GM19328 (cell line): ENCODE data around the gene RIMKLA.

ENCODE experiments used
- ATAC-seq: cut with Tn5 transposase; IDR thresholded peaks from one replicate; pipeline ENCODE4 v1.9.1; 2021; ENCODE audit warnings: mild to moderate bottlenecking, moderate library complexity; ENCODE audit not compliant: unreplicated experiment

The RIMKLA gene, protein sequence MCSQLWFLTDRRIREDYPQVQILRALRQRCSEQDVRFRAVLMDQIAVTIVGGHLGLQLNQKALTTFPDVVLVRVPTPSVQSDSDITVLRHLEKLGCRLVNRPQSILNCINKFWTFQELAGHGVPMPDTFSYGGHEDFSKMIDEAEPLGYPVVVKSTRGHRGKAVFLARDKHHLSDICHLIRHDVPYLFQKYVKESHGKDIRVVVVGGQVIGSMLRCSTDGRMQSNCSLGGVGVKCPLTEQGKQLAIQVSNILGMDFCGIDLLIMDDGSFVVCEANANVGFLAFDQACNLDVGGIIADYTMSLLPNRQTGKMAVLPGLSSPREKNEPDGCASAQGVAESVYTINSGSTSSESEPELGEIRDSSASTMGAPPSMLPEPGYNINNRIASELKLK

DNA sequence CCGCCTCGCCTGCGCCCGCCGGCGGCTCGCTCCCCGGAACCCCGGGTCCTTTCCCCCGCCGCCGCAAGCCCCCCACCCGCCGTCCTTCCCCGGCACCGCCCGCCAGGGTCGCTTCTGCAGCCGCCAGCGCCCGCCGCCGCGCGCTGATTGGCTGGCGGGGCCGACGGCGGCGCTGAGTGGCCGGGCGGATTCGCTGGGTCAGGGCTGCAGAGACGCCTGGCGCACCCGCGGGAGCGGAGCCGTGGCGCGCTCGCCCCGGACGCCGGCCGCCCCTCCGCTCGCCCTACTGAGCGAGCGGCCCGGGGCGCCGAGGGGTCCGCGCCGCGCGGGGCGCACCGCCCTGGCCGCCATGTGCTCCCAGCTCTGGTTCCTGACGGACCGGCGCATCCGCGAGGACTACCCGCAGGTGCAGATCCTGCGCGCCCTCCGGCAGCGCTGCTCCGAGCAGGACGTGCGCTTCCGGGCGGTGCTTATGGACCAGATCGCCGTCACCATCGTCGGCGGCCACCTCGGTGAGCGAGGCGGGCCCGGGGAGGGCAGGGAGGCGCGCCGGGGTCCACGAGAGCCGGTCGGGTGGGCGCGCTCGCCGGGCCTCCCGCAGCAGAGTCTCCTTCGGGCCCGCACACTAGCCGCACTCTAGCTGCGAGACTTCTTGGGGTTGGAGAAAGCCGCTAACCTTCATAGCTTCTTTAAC, at the start of gene RIMKLA:
RIMKLA (plus strand) TSS at position 207 of the 694 bp plus-strand sequence; CDS start at position 350, 143 bp downstream.
- peak; percentile 89 for ATAC-seq

DNA sequence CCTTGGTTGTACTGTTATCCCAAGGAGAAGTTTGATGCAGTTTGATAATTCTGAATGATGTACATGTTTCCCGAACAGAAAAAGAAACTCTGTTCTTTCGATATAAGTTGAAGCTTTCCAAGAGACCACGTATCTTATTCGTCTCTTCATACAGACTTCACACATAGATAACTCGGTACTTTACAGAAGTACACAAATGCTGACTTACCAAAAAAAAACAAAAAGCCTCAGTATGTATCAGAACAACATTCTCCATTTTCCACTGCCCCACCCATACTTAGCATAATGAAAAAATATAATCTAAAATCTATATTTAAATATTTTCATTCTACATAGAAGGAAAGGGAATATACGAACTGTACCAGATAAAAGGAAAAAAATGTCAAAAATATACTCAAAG, 47.7 kb upstream of the RIMKLA start:
- ATAC-seq: no peak

DNA sequence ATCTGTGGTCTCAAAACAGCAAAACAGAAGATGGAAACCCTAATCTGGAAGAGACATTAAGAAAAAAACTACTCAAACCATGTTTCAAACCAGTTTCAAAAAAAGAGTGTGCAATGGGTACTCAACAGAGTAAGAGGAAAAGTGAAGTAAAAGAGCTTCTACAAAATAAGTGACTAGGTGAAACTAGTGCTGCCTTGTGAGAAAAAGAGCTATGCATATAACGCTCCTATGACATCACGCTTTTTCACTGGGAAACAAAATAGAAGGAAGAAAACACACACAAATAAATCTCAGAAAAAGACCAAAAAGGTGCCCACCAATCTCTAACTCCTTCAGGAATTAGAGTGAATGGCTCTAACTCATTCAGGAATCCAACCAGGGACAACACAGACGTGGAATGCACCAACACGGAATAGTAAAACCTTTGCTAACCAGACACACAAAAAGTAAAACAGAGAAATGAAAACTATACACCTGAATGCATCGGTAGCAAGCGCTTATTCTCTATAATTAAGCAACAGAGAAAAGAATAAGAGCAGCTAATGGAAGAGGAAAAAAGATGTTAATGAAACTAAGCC, 46.8 kb upstream of the RIMKLA start:
- ATAC-seq: no peak

DNA sequence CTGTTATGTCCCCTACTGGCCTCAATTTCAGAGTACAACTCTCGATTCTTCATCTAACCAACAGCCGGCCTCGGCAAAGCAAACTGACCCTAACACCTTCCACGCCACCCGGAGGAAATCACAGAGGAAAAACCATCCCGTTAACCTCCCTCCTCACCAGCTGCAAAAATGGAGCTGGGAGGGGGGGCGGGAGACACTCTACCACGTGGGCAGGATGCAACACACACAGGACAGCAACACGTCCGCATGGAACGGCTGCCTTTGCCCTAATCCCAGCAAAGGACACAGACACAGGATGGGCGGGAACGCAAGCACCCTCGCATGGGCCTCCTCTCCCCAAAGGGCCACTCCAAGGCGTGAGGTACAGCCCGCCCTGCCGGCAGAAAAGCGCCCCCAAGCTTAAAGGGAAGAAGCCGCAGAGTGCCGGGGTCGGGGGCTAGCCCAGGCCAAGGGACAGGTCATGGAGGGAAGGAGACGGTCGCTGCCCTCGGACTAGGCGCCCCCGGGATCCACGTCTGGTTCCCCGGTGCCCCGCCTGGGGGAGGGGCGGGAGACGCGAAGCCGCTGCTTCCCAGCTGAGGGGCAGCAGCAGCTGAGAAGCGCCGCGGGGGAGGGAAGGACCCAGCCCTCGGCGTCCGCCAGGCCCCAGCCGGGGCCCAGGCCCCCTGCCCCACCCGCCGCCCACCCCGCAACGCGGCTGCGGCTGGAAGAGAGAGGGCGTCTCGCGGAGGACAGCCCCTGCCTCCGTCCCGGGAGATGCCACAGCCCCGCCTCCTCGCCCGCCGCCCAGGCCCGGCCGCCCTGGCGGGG, 46.1 kb upstream of the RIMKLA start:
- ATAC-seq: peak; percentile 48

DNA sequence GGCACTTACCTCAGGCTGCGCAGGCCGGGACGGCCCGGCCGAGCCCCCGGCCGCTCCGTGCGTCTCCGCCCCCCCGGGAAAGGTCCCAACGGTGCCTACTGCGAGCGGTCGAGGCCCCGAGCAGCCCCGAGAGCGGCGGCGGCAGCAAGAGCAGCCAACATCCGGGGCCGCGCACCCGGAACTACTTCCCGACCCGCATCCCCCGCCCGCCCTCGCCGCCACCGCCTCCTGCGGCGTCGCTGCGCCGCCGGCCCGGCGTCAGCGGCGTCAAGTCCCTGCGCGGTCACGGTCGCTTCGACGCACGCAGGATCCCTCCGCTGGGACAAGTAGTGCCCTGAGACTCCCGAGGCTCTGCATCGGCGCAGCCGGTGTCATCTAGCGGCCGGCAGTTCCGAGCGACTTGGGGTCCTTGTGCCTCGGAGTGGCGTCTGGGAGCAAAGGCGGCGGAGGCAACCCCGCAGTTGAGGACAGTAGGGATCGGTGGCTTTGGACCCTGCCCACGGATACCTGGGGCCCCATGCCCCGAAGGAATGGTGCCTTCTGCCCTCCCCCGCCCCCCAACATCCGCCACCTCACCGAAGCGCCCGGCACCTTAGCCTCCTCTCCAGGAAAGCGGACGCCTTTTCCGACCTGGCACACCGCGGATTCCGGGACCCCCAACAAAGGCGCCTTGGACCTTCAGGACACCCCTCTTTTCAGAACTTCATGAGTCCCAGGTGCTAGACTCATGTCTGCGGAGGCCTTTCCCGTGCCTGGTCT, 45.4 kb upstream of the RIMKLA start, which contains the start of gene FOXJ3:
FOXJ3 (minus strand) TSS at position 186 of the 759 bp plus-strand sequence. CDS start 24,142 bp downstream, outside the sequence.
- ATAC-seq: peak; percentile 67

DNA sequence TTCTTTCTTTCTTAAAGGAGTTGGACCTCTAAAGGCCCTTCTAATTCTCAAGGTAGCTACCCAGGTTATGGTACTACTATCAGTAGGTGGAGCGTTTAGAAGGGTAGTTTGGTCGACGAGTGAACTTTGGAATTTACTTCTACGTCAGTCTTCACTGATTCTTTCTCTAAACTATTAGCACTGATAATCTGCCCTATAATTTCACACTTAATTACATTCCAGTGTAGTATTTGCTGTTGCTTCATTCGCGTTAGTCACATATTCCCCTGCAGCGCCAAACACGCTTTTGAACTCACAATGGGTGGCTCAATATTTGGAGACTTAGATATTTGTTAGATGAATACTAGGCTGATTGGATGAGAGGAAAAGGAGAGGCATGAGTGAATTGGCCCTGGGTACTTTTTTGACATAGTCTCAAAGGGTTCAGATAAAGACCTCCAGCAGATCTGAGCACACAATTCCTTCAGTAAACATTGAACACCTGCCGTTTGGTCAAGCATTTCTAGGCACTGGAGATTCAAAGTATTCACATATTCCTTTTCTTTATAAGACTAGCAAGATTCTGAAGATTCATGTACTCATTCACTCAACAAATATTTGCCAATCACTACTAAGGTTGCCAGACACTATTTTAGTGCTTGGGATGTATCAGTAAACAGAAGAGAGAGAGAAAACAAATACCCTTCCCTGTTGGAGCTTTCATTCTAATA, 44.6 kb upstream of the RIMKLA start:
- ATAC-seq: no peak

DNA sequence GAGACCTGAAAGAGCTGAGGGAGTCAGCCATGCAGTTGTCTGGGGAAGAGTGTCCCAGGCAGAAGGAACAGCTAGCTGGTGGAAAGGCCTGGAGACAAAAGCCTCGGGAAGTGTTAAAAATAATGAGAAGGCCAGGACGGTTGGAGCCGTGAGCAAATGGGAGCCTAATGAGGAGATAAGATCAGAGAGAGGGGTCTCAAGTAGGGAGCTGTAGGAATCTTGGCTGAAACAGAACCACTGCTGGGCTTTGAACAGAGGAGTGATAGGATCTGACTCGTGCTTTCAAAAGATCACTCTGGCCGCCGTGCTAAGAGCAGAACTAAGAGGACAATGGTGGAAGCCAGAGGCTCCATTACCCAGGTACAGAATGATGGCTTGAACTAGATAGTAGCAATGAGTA, 43.6 kb upstream of the RIMKLA start:
- no peak for ATAC-seq

DNA sequence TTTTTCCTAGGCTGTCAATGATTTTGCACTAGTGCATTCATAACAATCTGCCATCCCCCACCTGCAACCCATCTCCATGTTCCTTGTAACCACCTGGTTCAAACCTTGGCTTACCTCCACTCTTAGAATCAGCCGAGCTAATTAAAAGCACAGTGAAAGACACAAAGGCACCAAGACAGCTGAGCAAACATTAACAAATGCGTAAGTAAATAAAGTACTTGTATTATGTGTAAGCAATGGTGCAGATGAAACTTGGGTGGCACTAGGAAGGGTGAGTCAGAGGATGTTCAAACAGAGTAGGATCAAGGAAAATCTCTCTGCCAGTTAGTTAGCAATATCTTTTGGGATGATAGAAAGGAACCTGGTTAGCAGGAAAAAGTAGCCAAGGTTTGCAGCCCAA, 40.5 kb upstream of the RIMKLA start:
- no peak for ATAC-seq

DNA sequence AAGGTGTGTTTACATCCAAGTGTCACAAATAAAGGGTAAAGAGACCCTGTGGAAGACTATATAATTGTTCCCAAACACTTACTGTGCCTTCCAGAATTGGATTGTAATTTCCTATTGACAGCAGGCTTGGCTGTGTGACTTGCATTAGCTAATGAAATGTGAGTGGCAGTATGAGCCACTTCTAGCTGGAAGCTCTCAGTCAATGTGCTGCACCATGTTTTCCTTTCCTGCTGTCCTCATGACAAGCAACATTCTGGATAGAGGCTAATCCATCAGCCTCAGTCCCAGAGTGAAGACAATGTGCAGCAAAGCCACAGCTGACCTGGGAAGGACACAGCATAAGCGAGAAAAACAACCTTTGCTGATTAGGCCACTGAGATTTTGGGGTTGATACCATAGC, 39.7 kb upstream of the RIMKLA start:
- ATAC-seq: no peak

DNA sequence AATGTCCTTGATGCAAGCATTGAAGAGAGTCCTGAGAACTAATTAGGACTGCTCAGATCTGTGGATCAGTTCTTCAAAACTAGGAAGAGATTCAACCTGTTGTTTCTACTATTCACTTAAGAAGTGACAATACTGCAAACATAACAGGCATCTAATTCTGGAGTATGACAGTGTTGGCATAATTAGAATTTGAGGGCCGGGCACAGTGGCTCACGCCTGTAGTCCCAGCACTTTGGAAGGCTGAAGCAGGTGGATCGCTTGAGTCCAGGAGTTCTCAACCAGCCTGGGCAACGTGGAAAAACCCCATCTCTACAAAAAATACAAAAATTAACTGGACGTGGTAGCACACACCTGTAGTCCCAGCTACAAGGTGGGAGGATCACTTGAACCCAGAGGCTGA, 37.5 kb upstream of the RIMKLA start:
- no peak for ATAC-seq

DNA sequence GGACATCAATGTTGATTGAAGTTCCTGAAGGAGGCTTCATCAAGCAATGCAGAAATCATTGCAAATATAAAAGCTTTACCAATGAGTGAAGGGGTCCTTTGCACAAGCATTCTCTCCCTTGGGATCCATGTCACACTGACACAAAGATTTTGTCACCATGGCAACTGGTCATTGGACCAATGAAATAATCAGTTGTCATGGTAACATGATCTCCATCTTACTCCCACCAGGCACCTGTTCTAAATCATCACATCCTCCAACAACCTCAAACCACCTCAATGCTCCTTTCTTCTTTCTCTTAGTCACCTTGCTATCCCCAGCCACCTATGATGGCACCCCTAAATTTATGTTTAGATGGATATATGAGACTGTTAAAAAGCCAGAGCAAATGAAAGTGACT, 32.1 kb upstream of the RIMKLA start:
- ATAC-seq: no peak

DNA sequence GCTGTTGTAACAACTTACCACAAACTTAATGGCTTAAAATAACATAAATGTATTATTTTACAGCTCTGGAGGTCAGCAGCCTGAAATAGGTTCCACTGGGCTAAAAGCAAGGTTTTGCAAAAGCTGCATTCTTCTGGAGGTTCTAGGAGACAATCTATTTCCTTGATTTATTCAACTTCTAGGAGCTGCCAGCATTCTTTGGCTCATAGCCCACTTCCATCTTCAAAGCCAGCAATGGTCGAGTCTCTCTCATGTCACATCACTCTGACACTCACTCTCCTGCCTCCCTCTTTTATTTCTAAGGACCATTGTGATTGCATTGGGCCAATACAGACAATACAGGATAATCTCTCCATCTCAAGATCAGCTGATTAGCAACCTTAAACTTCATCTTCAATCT, 30.5 kb upstream of the RIMKLA start:
- no peak for ATAC-seq

DNA sequence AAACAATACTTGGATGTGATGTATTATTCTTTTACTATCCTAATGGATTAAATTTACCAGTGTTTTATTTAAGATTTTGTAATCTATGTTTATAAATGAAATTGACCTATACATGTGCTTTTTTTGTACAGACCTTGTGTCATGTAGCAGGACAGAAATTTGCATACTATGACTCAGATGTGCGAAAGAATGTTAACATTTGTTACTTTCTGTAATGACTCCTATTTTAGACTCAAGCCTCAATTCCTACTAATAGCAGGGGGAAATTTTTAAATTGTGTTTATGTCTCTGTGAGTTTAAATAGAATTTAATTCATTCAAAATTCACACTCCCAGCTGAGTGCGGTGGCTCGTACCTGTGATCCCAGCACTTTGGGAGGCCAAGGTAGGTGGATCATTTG, 21.8 kb upstream of the RIMKLA start:
- ATAC-seq: no peak

DNA sequence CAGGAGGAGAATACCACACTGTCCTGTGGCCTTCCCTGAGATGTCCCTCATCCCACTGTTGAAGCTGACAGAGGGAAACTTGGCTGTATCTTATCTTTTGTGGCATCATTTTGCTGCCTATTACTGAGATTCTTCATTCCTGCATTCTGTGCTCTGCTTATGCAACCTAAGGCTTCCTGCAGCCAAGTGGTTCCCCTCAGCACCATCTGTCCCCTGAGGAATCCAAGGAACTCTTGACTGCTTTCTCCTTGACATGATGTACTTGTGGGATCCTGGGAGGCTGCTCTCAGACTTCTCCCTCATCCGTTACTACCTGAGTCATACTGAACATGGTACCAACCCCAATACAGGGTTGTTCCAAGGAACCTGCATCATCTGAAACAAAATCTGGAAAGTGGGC, 21.1 kb upstream of the RIMKLA start:
- ATAC-seq: no peak

DNA sequence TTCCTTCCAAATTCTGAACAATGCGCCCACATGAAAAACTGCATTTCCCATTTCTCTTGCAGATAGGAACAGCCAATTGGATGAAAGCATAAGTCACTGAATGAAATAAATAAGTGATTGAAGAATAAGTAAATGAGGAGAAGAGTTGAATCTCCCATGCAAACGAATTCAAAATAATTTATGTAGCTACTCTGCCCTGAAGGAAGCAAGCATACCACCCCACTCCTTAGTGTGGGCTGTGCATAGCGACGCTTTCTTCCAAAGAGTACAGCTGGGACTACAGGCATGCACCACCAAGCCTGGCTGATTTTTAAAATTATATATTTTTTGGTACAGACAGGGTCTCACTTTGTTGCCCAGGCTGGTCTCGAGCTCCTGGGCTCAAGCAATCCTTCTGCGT, 16.5 kb upstream of the RIMKLA start:
- ATAC-seq: no peak

DNA sequence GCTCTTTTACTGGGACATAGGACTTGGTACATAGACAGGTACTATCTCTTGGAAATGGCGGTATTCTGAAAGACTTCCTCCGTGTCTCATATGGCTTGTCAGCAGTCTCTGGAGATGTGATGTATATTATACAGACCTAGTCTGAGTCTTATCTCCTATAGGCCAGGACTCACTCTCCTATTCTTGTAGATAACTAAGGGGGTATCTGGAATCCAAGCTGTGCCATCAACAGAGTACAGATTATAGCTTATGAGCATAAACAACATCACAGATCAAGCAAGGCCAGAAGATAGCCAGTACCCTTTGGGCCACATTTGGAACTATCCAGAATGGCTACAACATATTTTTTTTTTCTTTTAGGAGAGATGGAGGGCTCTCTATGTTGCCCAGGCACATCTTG, 16.1 kb upstream of the RIMKLA start:
- ATAC-seq: no peak

DNA sequence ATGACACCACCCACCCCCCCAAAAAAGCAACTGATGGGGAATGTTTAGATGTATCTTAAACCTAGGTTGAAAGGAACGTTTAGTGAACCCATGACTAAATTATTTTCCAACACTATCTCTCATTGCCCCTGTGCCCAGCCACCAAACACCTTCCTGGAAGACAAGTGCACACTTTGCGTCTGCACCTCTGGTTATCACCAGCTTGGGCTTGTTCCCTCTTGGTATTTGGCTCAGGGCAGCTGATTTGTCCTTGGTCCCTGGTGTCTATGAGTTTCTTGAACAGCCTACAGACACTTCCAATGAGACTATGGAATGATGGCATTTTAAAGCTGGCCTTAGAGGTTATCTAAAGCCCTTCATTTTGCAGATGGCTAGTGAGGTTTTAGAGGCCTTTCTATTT, 15.5 kb upstream of the RIMKLA start:
- no peak for ATAC-seq

DNA sequence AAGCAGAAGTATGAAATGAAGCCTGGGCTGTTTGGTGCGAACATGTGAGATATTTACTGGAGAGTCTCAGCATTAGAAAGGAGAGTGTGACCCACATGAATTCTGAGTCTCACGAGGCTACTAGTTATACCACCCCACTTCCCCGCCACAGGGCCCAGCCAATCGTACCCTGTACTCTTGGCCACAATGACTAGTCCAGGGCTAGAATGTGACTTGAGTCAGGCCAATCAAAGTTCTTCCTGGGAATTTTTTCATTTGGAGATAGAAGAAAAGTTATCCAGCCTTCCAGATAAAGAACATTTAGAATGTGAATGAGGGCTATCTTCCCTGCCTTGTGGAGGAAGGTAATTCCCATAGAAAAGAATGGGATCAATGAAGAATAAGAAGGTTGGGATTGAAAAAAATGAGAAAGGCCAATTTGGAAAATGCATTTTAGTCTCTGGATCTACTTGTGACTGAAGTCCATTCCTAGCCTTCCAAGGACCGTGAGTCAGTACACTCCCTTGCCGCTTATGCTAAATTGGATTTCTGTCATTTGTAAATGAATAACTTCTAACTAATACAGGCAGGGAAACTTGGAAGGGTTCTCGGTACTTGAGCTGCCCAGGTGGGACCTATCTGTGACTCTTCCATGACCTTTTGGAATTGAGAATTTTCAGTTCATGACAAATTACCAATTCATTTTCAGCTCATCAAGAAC, 12.3 kb upstream of the RIMKLA start:
- ATAC-seq: no peak

DNA sequence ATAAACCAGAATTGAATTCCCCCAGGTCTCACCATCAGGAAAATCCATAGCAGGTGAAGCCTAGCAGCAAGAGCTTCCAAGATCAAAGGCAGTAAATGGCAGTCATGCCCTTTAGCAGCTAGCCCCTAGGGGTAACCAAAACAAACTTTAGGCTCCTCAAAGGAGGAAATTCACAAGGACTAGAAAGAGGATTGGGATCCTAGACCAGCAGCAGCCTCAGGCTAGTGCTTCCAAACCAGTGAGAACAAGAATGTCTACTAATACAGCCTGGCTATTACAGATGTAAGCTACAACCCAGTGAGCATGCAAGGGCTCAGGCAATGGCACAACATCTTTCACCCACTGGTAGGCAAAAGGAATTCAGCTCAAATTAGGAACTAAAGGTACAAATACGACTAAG, 11.1 kb upstream of the RIMKLA start:
- no peak for ATAC-seq
